NOMO-1 treated with DMSO at 0.1 percent for 48 hours (cell line): ENCODE measurements around the gene CCNB1.
"Not testable (repeated sequence)": the region's sequence is repeated elsewhere in the genome, so short reads cannot be mapped to it uniquely, and the experiment has no call there.

Experiments used
- DNase-seq: peaks from one replicate; lab custom pipeline; 2025; ENCODE audit not compliant: unreplicated experiment; lab: John Stamatoyannopoulos, UW

CCNB1 gene

DNA sequence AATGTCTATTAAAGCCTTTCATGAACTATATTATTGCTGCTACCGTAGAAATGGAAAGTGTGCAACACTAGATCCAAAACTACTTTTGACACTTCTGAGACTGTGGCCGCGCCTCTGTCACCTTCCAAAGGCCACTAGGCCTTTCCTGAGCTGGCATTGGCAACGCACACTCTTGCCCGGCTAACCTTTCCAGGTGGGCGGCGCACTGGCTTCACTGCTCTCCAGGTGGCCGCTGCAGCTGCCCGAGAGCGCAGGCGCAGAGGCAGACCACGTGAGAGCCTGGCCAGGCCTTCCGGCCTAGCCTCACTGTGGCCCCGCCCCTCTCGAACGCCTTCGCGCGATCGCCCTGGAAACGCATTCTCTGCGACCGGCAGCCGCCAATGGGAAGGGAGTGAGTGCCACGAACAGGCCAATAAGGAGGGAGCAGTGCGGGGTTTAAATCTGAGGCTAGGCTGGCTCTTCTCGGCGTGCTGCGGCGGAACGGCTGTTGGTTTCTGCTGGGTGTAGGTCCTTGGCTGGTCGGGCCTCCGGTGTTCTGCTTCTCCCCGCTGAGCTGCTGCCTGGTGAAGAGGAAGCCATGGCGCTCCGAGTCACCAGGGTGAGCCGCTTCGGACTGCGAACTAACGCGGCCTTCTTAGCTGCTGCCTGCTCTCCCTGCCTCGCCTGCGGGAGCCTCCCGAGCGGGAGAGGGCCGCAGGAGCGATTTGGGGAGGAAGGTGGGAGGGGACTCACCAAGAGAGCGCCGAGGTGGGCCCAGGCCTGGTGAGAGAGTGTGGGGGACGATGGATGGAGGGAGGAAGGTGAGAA, at the start of gene CCNB1:
TSS of gene CCNB1 (plus strand) at position 465 of the 807 bp plus-strand sequence. CDS start at position 578, 113 bp downstream.
- DNase-seq = peak; percentile 99

DNA sequence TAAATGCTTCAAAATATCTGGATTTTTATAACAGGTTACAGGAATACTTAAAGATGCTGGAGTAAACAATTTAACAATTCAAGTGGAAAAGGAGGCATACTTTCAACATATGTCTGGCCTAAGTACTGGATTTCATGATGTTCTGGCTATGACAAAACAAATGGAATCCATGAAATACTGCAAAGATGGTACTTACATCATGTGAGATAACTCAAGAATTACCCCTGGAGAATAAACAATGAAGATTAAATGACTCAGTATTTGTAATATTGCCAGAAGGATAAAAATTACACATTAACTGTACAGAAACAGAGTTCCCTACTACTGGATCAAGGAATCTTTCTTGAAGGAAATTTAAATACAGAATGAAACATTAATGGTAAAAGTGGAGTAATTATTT, 37.5 kb upstream of the CCNB1 start:
- DNase-seq = no peak

DNA sequence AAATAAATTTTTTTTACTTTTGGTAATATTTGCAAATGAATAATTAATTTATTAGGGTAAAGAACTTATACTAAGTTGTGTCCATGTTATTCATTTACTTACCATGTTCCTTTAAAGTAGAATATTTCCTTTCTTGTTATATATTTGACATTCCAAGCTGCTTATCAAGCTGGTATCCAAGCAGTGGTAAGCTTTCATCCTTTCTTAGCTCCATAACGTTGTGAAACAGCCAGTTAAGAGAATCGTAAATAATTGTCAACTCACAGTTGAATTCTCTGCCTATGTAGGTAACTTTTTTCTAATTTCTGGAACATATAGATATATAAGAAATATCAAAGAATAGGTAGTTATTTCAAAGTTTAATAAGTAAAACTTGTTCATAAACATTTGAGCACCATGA, 36.7 kb upstream of the CCNB1 start:
- DNase-seq = no peak

- DNase-seq = no peak
These were observed 35.6 kb upstream of the CCNB1 start for GRCh38 chr5:69131304-69131703.

DNA sequence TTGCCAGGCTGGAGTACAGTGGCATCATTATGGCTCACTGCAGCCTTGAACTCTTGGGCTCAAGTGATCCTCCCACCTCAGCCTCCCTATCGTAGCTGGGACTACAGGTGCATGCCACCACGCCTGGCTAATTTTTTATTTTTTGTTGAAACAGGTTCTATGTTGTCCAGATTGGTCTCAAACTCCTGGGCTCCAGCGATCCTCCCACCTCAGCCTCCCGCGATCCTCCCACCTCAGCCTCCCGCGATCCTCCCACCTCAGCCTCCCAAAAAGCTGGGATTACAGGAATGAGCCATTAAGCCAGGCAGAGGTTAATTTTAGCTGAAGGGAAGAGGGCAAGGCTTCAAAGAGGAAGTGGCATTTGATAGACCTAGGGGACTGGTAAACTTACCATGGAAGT, 32.8 kb upstream of the CCNB1 start:
- DNase-seq = peak; percentile 2

- peak; percentile 83 for DNase-seq
These were observed 30.7 kb upstream of the CCNB1 start for GRCh38 chr5:69136293-69136692.

DNA sequence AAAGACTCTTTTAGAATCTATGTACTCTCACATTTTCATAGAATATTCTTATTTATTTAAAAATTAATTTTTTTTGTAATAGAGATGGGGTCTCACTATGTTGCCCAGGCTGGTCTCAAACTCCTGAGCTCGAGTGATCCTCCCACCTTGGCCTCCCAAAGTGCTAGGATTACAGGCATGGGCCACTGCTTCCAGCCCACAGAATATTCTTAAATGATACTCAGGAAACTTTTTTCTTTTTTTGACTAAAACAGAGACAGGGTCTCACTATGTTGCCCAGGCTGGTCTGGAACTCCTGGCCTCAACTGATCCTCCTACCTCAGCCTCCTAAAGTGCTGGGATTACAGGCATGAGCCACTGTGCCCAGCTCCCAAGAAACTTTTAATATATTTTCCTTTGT, 29.7 kb upstream of the CCNB1 start:
- not testable (repeated sequence) for DNase-seq

DNA sequence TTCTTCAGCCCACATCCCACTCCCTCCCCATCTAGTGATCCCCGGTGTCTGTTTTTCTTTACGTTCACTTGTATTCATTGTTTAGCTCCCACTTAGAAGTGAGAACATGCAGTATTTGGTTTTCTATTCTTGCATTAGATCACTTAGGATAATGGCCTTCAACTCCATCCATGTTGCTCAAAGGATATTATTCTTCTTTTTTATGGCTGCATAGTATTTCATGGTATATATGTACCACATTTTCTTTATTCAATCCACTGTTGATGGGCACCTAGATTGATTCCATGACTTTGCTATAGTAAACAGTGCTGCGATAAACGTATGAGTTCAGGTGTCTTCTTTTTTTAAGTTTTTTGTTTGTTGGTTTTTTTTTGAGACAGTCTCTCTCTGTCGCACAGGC, 29.1 kb upstream of the CCNB1 start:
- no peak for DNase-seq

GRCh38 chr5:69138766-69139165, 28.2 kb upstream of the CCNB1 start:
- no peak for DNase-seq

- DNase-seq = not testable (repeated sequence)
These were observed 26.7 kb upstream of the CCNB1 start for GRCh38 chr5:69140239-69140638.

DNA sequence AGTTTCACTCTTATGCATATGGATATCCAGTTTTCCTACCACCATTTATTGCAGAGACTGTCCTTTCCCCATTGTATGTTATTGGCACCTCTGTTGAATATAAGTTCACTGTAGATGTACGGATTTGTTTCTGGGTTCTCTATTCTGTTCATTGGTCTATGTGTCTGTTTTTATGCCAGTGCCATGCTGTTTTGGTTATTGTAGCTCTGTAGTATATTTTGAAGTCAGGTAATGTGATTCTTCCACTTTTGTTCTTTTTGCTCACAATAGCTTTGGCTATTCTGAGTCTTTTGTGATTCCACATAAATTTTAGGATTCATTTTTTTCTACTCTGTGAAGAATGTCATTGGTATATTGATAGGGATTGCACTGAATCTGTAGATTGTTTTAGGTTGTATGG, 26.1 kb upstream of the CCNB1 start:
- DNase-seq = no peak

GRCh38 chr5:69148576-69148975, 18.4 kb upstream of the CCNB1 start:
- not testable (repeated sequence) for DNase-seq

GRCh38 chr5:69148981-69149675, 17.8 kb upstream of the CCNB1 start:
- DNase-seq = no peak

DNA sequence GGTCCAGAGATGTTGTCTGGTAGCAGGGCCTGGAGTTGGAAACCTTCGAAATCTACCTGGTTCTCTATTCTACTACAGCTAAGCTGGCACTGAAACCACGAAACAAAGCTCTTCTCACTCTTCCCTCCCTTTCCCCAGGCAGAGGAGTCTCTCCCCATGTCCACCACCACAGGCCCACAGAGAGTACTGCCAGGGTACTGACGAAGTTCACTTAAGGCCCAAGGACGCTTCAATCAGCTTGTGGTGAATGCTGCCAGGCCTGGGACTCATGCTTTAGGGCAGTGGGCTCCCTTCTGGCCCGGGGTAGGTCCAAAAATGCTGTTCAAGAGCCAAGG, 17.3 kb upstream of the CCNB1 start:
- DNase-seq = no peak

- peak; percentile 91 for DNase-seq
These were observed 14.2 kb upstream of the CCNB1 start for GRCh38 chr5:69152731-69153130.

- no peak for DNase-seq
These were observed 10.5 kb upstream of the CCNB1 start for GRCh38 chr5:69156456-69156855.

DNA sequence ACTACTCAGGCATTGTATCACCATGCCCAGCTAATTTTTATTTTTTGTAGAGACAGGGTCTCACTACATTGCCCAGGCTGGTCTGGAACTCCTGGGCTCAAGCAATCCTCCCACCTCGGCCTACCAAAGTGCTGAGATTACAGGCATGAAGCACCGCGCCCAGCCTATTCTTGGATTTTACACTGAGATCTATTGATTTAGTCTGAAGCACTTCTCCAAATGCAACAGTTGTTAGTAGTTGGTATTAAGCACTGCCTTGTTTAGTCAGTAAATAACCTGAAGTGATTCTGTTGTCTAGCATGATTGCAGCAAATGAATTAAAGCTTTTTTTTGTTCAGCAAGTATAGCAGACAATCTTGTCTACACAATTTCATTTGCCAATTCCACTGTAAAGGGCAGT, 8.9 kb upstream of the CCNB1 start:
- DNase-seq = no peak

- no peak for DNase-seq
These were observed 6.3 kb upstream of the CCNB1 start for GRCh38 chr5:69160651-69161050.

GRCh38 chr5:69167493-69167855, 524 bp downstream of the CCNB1 start:
- no peak for DNase-seq

DNA sequence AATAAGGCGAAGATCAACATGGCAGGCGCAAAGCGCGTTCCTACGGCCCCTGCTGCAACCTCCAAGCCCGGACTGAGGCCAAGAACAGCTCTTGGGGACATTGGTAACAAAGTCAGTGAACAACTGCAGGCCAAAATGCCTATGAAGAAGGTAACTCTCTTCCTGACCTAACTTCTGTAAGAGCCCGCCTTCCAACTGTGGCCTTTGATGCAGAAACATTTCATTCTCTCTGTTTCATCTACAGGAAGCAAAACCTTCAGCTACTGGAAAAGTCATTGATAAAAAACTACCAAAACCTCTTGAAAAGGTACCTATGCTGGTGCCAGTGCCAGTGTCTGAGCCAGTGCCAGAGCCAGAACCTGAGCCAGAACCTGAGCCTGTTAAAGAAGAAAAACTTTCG, 979 bp downstream of the CCNB1 start:
- no peak for DNase-seq

DNA sequence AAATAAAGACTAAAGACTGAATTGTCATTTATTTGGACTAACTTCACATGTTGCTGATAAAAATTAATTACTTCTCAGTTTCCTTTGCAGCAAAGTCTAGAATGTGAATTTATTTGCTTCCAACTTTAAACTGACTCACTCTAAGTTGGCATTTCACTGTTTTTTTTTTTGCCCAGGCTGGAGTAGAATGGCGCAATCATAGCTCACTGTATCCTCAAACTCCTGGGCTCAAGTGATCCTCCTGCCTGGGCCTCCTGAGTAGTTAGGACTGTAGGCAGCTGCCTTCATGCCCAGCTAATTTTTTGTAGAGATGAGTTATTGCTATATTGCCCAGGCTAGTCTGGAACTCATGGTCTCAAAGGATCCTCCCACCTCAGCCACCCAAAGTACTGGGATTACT, 3.5 kb downstream of the CCNB1 start:
- no peak for DNase-seq

GRCh38 chr5:69170969-69171368, 4.0 kb downstream of the CCNB1 start:
- no peak for DNase-seq
